Thyroid gland (tissue), 4 donors: ENCODE results near the gene CA7. TPM values are rescaled to one million over a fixed set of nuclear protein-coding genes. Genes with fewer than 3 reads are reported as not detected.
A peak's percentile ranks its signal among the peaks of the same experiment; 100 is the strongest.

Experiments
- DNase-seq, 2 donors: peaks; one replicate each; pipeline ENCODE4 v3.0.0-alpha.2; 2019
- H3K27ac ChIP-seq, 3 donors: fragments of 200-600 bp; sonication (generic); 1 replicate in 2 of 3; 2 replicates in 1 of 3; pipeline ENCODE4 v1.5.1; 2016 to 2019; ENCODE audit warnings: mild to moderate bottlenecking in 1 of 3, moderate library complexity in 1 of 3
- H3K27me3 ChIP-seq: fragments of 200-600 bp; sonication (generic); one replicate; pipeline ENCODE4 v1.5.1; 2019
- H3K36me3 ChIP-seq, 2 donors: fragments of 200-600 bp; sonication (generic); one replicate each; pipeline ENCODE4 v1.5.1; 2016 to 2019
- H3K4me1 ChIP-seq, 2 donors: fragments of 200-600 bp; sonication (generic); one replicate each; pipeline ENCODE4 v1.5.1; 2017 to 2019
- H3K4me3 ChIP-seq, 3 donors: fragments of 200-600 bp; sonication (generic); replicated peaks in 1 of 3; 1 replicate in 2 of 3; 2 replicates in 1 of 3; pipeline ENCODE4 v1.5.1; 2016; ENCODE audit warnings: mild to moderate bottlenecking in 1 of 3
- H3K9me3 ChIP-seq: fragments of 200-600 bp; sonication (generic); one replicate; pipeline ENCODE4 v1.5.1; 2017
- CTCF ChIP-seq, 6 experiments: fragments of 200-600 bp in 3 of 6; fragments of 450-650 bp in 3 of 6; sonication (generic) in 3 of 6; IDR thresholded peaks; one replicate each; pipeline ENCODE4 v1.5.1; 2016 to 2019; ENCODE audit warnings: antibody characterized with exemption in 6 of 6, mild to moderate bottlenecking in 2 of 6, inconsistent platforms in 1 of 6, moderate library complexity in 1 of 6
- POLR2A ChIP-seq, 2 donors: fragments of 450-650 bp; IDR thresholded peaks; one replicate each; pipeline ENCODE4 v1.6.1; 2017; ENCODE audit warnings: antibody characterized with exemption in 2 of 2, mild to moderate bottlenecking in 2 of 2, moderate library complexity in 1 of 2
- WGBS, 2 donors: methylation state at CpG; one replicate each; pipeline ENCODE4 v1.1.5; 2017; 5-methylcytosine and 5-hydroxymethylcytosine counted together
- intact Hi-C: fragments of 100-400 bp; cut with DNase I; formaldehyde crosslinking; loops from one replicate; pipeline ENCODE4 v1.15.1; 2023
- total RNA-seq, 4 donors: library from RNA; depleted of rRNA; stranded (reverse); fragments of >200 nt; gene quantifications; one replicate each; pipeline ENCODE4 v1.2.3, GENCODE V29; 2016

Gene CA7
- total RNA-seq, 4 donors from 2014 or later: 0.46 TPM; not detected in 3

GRCh38 chr16:66882702-66883101 is 38.5 kb downstream of the CA7 start:
- no peak overlapping the region for H3K4me3 ChIP-seq
- DNase-seq: no peak
- H3K27ac ChIP-seq: peak overlapping the region in 1 of 3 donors; percentile 79
- TF ChIP-seq CTCF (IDR thresholded peaks at IDR 0.05) (no peak), POLR2A (IDR thresholded peaks at IDR 0.05) (no peak)
- H3K27me3 ChIP-seq: no peaks in the 10 kb centered on the region
- WGBS, 2 donors: 96 to 97% methylated on average over 3 of the region's 3 CpGs
- peaks cover 29 to 47% of the 10 kb centered on the region in 2 donors for H3K4me1 ChIP-seq
- no peaks in the 10 kb centered on the region for H3K9me3 ChIP-seq
- intact Hi-C loops: no loop called here
- H3K36me3 ChIP-seq: peaks cover 8 to 12% of the 10 kb centered on the region in 2 donors

GRCh38 chr16:66885491-66885890 is 41.3 kb downstream of the CA7 start:
- H3K27me3 ChIP-seq: no peaks in the 10 kb centered on the region
- no peaks in the 10 kb centered on the region for H3K9me3 ChIP-seq
- no peak overlapping the region for H3K4me3 ChIP-seq
- TF ChIP-seq POLR2A (IDR thresholded peaks at IDR 0.05) (no peak), CTCF (IDR thresholded peaks at IDR 0.05) (no peak)
- peaks cover 8 to 12% of the 10 kb centered on the region in 2 donors for H3K36me3 ChIP-seq
- peak overlapping the region; percentile 3 to 68 (median 61) for H3K27ac ChIP-seq
- 92 to 95% methylated on average over 12 of the region's 12 CpGs for WGBS, 2 donors
- no peak for DNase-seq
- intact Hi-C loops: no loop called here
- H3K4me1 ChIP-seq: peaks cover 39 to 43% of the 10 kb centered on the region in 2 donors

- TF ChIP-seq CTCF (IDR thresholded peaks at IDR 0.05): no peak
- no peak for TF ChIP-seq POLR2A (IDR thresholded peaks at IDR 0.05)
- intact Hi-C loops: no loop called here
Measured at GRCh38 chr16:66886321-66886720, 42.1 kb downstream of the CA7 start.

GRCh38 chr16:66886914-66887313 is 42.7 kb downstream of the CA7 start:
- H3K4me3 ChIP-seq: no peak overlapping the region
- WGBS, 2 donors: 78 to 79% methylated on average over 3 of the region's 3 CpGs
- H3K27ac ChIP-seq: peak overlapping the region; percentile 35 to 68 (median 61)
- no peak for DNase-seq
- H3K27me3 ChIP-seq: no peaks in the 10 kb centered on the region
- intact Hi-C loops: no loop called here
- no peaks in the 10 kb centered on the region for H3K9me3 ChIP-seq
- H3K4me1 ChIP-seq: peaks cover 51 to 53% of the 10 kb centered on the region in 2 donors
- H3K36me3 ChIP-seq: peaks cover 8 to 12% of the 10 kb centered on the region in 2 donors
- TF ChIP-seq POLR2A (IDR thresholded peaks at IDR 0.05) (no peak), CTCF (IDR thresholded peaks at IDR 0.05) (no peak)

More at GRCh38 chr16:66886321-66886720, 42.1 kb downstream of the CA7 start:
- no peak for DNase-seq
- peak overlapping the region; percentile 35 to 68 (median 61) for H3K27ac ChIP-seq
- no peaks in the 10 kb centered on the region for H3K9me3 ChIP-seq
- H3K4me1 ChIP-seq: peaks cover 47 to 51% of the 10 kb centered on the region in 2 donors
- WGBS, 2 donors: 36 to 39% methylated on average over 2 of the region's 2 CpGs
- peaks cover 8 to 12% of the 10 kb centered on the region in 2 donors for H3K36me3 ChIP-seq
- no peaks in the 10 kb centered on the region for H3K27me3 ChIP-seq
- no peak overlapping the region for H3K4me3 ChIP-seq

GRCh38 chr16:66888647-66889615 is 44.7 kb downstream of the CA7 start:
- H3K4me1 ChIP-seq: peaks cover 46 to 55% of the 10 kb centered on the region in 2 donors
- no peaks in the 10 kb centered on the region for H3K27me3 ChIP-seq
- TF ChIP-seq POLR2A (IDR thresholded peaks at IDR 0.05): peak in 1 of 2 donors; percentile 13
- TF ChIP-seq CTCF (IDR thresholded peaks at IDR 0.05): no peak
- peak overlapping the region; percentile 62 to 84 (median 80) for H3K27ac ChIP-seq
- WGBS, 2 donors: 57 to 60% methylated on average over 6 of the region's 6 CpGs
- H3K9me3 ChIP-seq: no peaks in the 10 kb centered on the region
- intact Hi-C loops: no loop called here
- H3K4me3 ChIP-seq: no peak overlapping the region
- DNase-seq: peak; percentile 73 to 81
- peaks cover 8 to 12% of the 10 kb centered on the region in 2 donors for H3K36me3 ChIP-seq
